GM18505 (cell line): Measurements from ENCODE around the gene BBOF1.
A peak's percentile ranks its signal among the peaks of the same experiment; 100 is the strongest.
"Not testable (repeated sequence)": the region's sequence is repeated elsewhere in the genome, so short reads cannot be mapped to it uniquely, and the experiment has no call there.

Experiments used
- ATAC-seq: cut with Tn5 transposase; IDR thresholded peaks from one replicate; pipeline ENCODE4 v1.9.1; 2021; ENCODE audit not compliant: unreplicated experiment
- POLR2A ChIP-seq: IDR thresholded peaks from 4 replicates; pipeline ENCODE4 v1.6.1; 2011; ENCODE audit warnings: borderline replicate concordance; ENCODE audit not compliant: insufficient read depth, insufficient read length; ENCODE audit errors: extremely low read depth

Gene BBOF1, protein sequence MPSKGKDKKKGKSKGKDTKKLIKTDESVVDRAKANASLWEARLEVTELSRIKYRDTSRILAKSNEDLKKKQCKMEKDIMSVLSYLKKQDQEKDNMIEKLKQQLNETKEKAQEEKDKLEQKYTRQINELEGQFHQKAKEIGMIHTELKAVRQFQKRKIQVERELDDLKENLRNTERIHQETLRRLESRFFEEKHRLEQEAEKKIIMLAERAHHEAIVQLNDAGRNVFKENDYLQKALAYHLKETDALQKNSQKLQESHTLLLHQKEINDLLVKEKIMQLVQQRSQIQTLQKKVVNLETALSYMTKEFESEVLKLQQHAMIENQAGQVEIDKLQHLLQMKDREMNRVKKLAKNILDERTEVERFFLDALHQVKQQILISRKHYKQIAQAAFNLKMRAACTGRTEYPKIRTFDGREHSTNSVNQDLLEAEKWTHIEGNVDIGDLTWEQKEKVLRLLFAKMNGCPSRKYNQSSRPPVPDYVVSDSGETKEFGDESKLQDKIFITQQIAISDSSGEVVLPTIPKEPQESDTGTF

DNA sequence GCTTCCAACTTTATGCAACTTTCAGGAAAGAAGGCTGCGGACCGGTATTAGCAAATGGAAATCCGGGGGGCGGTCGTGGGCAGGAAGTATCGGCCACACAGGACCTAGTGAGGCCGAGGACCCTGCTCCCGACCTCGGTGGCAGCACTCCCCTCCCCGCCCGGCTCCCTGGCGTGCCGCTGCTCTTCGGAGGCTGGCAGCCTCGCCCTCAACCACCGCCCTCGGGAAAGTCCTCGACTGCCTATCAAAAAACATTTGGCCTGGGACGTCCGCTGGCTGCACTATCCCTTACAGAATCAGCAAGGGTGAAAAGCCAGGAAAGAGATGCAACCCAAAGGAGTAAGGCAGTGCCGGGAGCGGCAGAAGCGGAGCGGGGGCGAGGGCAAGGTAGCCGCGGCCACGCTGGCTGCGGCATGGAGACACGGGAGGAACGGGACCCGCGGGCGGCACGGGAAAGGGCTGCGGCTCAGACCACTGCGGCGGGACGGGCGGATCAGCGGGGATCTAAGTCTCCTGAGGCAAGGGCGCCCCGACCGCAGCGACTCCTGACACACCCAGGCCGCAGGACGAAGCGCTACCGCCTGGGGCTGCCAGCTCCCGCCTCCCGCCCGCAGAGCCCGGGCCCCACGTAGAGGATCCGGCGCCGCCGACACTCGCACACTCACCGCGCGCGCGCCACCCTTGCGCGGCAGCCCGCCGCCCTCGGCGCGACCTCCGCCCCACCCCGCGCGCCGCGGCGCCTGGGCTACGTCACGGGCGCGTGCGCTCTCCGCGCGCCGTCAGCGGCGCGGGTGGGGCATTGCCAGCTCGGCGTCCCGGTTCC, at the start of gene BBOF1, which contains the start of gene ENTPD5:
TSS of gene BBOF1 (plus strand) at position 764 of the 822 bp plus-strand sequence. CDS start 130 bp downstream, outside the sequence.
TSS of gene ENTPD5 (minus strand) at position 703 of the 822 bp plus-strand sequence. CDS start 31,186 bp downstream, outside the sequence.
- TF ChIP-seq POLR2A = peak; percentile 84
- peak; percentile 89 for ATAC-seq

DNA sequence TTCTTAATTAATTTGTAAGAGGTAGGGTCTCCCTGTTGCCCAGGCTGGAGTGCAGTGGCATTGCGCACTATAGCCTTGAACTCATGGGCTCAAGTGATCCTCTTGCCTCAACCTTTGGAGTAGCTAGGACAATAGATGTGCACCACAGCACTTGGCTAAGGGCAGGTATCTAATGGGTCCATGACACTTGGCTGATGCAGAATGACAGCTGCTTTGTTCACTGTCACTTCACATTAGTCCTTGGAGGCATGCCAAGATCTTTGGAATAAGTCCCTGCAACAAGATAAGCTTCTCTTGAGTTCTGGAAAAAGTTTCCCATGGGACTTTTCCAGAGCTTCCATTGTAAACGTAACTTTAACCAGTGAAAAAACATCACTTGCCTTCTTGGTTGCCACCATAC, 45.7 kb upstream of the BBOF1 start:
- ATAC-seq = no peak
- no peak for TF ChIP-seq POLR2A

GRCh38 chr14:73976125-73976524, 43.0 kb upstream of the BBOF1 start:
- no peak for ATAC-seq
- no peak for TF ChIP-seq POLR2A

- no peak for ATAC-seq
- TF ChIP-seq POLR2A = no peak
These were observed 41.3 kb upstream of the BBOF1 start for GRCh38 chr14:73977896-73978295.

GRCh38 chr14:73988065-73988464, 31.1 kb upstream of the BBOF1 start:
- TF ChIP-seq POLR2A = no peak
- no peak for ATAC-seq

DNA sequence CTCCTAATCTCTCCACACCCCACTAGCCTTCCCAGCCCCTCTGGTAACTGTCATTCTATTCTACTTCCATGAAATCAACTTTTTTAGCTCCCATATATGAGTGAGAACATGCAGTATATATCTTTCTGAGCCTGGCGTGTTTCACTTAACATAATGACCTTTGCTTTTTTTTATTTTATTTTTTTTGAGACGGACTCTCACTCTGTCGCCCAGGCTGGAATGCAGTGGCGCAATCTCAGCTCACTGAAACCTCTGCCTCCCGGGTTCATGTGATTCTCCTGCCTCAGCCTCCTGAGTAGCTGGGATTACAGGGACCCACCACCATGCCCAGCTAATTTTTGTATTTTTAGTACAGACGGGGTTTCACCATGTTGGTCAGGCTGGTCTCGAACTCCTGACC, 30.5 kb upstream of the BBOF1 start:
- ATAC-seq = not testable (repeated sequence)

DNA sequence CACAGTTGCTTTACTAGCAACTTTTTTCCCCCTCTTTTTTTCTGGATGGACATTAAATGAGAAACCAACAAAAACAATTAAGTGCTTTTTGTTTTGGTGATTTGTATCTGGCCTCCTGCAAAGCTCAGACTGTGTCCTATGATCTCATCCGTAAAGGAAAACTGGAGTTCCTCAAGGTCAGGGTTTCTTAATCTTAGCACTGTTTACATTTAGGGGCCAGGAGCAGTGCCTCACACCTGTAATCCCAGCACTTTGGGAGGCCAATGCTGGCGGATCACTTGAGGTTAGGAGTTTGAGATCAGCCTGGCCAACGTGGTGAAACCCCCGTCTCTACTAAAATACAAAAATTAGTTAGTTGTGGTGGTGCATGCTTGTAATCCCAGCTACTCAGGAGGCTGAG, 28.1 kb upstream of the BBOF1 start:
- ATAC-seq = no peak

DNA sequence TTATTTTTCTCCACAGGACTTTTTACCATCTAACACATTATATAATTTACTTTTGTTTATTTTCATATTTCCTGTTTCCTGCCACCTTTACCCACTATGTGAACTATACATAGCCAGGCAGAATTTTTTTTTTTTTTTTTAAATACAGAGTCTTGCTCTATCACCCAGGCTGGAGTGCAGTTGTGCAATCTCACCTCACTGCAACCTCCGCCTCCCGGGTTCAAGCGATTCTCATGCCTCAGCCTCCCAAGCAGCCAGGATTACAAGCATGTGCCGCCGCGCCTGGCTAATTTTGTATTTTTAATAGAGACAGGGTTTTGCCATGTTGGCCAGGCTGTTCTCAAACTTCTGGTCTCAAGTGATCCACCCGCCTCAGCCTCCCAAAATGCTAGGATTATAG, 24.2 kb upstream of the BBOF1 start:
- not testable (repeated sequence) for ATAC-seq

More for the DNA sequence above, 28.1 kb upstream of the BBOF1 start:
- TF ChIP-seq POLR2A = no peak

- TF ChIP-seq POLR2A = no peak
- ATAC-seq = no peak
These were observed 23.2 kb upstream of the BBOF1 start for GRCh38 chr14:73995977-73996378.

DNA sequence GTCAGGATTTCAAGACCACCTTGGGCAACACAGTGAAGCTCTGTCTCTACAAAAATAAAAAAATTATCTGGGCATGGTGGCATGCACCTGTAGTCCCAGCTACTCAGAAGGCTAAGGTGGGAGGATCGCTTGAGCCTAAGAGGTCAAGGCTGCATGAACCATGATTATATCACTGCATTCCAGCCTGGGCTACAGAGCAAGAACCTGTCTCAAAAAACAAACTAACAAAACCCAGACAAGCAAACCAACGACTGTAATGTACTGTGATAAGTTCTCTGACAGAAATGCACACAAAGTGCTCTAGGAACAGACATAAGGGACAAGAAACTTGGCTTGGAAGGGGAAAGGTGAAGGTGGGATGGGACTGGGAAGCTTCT, 22.4 kb upstream of the BBOF1 start:
- ATAC-seq = no peak
- no peak for TF ChIP-seq POLR2A

- TF ChIP-seq POLR2A = no peak
- ATAC-seq = no peak
These were observed 21.8 kb upstream of the BBOF1 start for GRCh38 chr14:73997108-73997943.

DNA sequence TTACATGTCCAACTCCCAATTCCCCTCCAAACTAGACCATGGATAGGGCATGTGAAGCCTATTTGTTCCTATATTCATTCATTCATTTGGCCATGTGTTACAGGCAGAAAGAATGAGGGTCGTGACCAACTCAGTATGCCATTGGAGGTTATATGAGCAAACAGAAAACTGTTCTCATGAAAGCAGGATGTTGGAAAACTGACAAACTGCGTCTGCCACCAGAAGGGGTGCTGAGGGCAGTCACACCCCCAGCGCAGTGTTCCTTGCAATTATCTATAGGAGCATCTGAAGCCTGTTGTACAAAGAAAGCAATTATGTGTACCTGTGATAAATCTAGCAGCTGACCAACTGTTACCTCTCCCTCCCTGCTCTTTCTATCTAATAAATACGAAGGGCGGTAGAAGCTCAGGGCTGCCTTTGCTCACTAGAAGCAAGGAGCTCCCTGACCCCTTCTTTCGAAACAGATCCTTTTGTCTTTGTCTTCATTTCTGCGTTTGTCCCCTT, 21.2 kb upstream of the BBOF1 start:
- TF ChIP-seq POLR2A = no peak
- no peak for ATAC-seq

GRCh38 chr14:73998726-73999125, 20.4 kb upstream of the BBOF1 start:
- no peak for TF ChIP-seq POLR2A
- no peak for ATAC-seq

GRCh38 chr14:74005664-74006063, 13.5 kb upstream of the BBOF1 start:
- not testable (repeated sequence) for ATAC-seq
